GM12864 (cell line): ENCODE results near the gene WDFY4.

Experiments
- DNase-seq: peaks from one replicate; pipeline ENCODE4 v3.0.0-alpha.2; 2011; ENCODE audit warnings: low read depth
- H3K4me3 ChIP-seq: 2 replicates; pipeline ENCODE4 v1.5.1; 2011; ENCODE audit warnings: mild to moderate bottlenecking, low read depth, low read length, control low read depth
- TF ChIP-seq, protein P1 (sequence below): IDR thresholded peaks from 2 replicates; pipeline ENCODE4 v1.5.1; 2011; ENCODE audit warnings: low read depth, mild to moderate bottlenecking, moderate library complexity, low read length, control low read depth, inconsistent platforms; ENCODE audit errors: missing control alignments

Gene WDFY4

DNA sequence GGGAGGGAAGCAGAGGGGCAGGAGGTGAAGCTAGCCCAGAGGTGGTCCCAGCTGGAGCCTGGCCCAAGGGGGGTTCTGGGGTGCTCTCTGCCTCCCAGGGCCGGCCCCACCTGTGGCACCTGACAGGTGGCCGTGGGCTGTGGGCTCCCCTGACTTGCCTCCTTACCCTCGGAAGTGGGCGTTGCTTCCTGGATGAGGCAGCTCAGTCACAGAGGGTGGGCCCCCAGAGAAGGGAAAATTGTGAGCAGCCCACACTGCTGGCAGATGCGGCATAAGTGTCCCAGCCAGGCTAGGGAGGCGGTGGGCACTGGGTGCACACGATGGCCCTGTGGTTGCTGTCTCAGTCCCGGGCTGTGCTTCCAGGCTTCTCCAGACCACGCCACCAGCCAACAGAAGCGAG is 136.0 kb downstream of the WDFY4 start:
- no peak for DNase-seq
- H3K4me3 ChIP-seq = no peak overlapping the region
- TF ChIP-seq, protein P1, sequence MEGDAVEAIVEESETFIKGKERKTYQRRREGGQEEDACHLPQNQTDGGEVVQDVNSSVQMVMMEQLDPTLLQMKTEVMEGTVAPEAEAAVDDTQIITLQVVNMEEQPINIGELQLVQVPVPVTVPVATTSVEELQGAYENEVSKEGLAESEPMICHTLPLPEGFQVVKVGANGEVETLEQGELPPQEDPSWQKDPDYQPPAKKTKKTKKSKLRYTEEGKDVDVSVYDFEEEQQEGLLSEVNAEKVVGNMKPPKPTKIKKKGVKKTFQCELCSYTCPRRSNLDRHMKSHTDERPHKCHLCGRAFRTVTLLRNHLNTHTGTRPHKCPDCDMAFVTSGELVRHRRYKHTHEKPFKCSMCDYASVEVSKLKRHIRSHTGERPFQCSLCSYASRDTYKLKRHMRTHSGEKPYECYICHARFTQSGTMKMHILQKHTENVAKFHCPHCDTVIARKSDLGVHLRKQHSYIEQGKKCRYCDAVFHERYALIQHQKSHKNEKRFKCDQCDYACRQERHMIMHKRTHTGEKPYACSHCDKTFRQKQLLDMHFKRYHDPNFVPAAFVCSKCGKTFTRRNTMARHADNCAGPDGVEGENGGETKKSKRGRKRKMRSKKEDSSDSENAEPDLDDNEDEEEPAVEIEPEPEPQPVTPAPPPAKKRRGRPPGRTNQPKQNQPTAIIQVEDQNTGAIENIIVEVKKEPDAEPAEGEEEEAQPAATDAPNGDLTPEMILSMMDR = no peak

DNA sequence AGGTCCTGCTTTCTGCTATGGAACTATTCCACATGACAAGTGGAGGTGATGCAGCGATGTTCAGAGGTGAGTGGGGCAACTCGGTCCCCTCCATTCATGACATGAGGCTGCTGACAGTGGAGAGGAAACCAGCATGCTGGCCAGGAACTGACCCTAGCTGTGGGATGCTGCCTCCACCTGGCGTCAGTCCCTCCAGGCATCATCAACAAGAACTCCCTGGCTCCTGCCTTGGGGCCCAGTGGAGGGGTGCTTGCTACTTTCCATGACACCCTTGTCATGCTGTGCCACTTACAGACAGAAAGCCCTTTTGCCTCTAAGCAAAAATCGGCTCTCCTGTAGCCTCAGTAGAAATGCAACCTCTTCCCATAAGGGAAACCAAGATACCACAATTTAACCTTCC is 136.4 kb downstream of the WDFY4 start:
- H3K4me3 ChIP-seq = no peak overlapping the region
- no peak for DNase-seq
- TF ChIP-seq, protein P1 = no peak

DNA sequence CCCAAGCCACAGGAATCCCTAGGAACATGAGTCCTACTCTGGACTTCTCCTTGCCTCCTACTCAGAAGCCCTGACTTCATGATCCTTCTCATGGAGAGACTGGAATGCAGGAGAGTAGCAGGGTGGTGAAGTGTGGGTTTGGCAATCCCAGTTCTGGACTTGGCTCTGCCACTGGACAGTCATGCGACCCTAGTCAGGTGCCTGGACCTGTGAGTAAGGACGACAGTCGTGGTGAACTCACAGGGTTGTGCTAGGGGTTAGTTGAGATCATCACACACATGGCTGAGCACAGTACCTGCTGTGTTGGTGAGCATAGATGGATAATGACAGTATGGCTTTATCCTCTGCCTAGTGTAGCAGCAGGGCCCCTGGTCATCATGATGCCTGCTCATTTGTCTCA is 137.0 kb downstream of the WDFY4 start:
- DNase-seq = no peak
- TF ChIP-seq, protein P1 = no peak
- no peak overlapping the region for H3K4me3 ChIP-seq

DNA sequence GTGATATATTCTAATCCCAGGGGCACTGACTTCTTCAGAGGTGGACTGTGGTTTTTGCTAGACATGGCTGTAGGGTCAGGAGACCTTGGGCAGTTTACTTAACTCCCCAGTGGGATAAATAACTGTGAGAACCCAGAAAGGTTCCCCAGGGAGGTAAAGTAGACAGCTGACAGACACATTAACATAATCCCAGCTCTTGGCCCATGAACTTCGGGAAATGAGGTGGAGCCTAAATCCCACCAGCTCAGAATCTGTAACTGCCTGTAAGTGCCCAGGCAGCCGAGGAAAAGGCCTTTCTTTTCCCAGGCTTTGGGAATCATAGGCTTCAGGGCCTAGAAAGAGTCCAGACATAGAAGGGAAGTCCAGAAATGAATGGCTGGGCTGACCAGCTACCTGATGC is 149.0 kb downstream of the WDFY4 start:
- H3K4me3 ChIP-seq = no peak overlapping the region
- TF ChIP-seq, protein P1 = no peak
- no peak for DNase-seq

DNA sequence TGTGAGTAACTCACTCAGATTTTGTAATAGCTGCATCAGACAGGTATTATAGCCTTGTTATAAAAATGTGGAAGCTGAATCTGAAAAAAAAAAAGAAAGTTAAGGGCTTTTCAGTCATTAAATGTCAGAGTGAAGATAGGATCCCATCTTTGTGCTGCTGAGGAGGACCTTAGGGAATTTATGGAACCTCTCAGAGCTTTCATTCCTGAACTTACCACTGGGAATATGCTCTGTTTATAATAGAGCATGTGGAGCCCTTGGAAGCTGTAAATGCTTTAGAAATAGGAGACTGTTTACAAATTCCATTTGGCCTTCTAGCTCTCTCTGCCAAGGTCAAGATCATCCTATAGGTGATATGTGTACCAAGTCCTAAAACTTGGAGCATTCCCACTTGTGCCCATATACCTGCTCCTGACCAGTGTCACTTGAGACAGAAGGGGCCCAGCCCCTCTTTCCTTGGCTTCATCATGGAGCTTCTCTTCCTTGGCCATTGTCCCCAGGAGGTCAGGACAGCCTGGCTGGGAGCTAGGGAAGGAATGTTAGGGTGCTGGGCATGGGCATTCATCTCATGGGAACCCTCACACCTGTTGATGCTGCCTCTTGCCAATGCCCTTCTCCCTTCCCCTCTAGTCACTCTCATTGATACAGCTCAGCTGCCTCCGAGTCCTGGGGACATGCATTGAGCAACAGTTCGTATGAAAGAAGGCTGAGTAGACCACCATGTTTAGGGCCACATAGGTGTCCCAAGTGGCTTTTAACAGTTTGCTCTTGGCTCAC is 149.7 kb downstream of the WDFY4 start:
- H3K4me3 ChIP-seq = no peak overlapping the region
- TF ChIP-seq, protein P1 = no peak
- DNase-seq = no peak

DNA sequence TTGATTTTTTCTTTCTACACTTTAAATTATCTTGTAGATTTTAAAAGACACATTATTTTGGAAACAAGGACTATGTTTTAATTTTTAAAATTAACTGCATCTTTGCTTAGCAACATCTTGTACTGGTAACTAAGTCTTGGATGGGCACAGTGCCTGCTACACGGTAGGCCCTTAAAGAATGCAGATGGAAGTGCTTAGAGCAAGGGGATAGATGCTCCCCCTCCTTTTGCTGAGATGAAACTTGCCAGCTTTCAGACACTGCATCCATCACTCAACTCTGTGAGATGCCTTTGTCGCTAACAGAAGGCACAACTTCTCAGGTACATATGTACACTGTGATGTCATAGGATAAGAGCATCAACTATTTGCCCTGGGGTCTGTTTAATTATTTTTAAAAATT is 151.1 kb downstream of the WDFY4 start:
- no peak overlapping the region for H3K4me3 ChIP-seq
- DNase-seq = no peak
- TF ChIP-seq, protein P1 = no peak

DNA sequence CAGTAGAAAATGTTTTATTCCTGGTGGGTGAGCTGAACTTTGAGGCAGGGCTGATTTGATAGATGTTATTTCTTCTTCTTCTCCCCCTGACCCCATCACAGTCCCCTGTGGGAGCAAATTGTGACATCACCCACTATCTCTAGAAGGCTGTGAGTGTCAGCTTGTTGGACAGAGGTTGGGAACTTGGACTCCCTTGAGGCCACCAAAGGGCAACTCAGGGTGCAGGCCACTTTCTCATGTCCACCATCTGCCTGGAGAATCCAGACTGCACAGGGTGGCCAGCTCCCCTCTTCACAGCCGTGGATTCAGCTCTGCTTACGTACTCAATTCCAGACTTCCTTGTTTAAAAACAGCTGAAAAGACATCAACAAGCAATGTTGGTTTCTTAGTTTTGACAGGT is 151.9 kb downstream of the WDFY4 start:
- no peak overlapping the region for H3K4me3 ChIP-seq
- DNase-seq = no peak
- TF ChIP-seq, protein P1 = no peak
